CD4-positive, alpha-beta T cell treated with Interleukin-4 for 1 hour (primary cell): ENCODE results near the gene CDK11B.

Source experiments
- DNase-seq, 2 donors: peaks; one replicate each; pipeline ENCODE4 v3.0.0-alpha.2; 2020 to 2022

Gene CDK11B

GRCh38 chr1:1626207-1627141 is 32.3 kb downstream of the CDK11B start:
- DNase-seq = no peak

GRCh38 chr1:1625824-1626206 is 33.0 kb downstream of the CDK11B start:
- no peak for DNase-seq

- DNase-seq = no peak
Measured at GRCh38 chr1:1625404-1625775, 33.4 kb downstream of the CDK11B start.

GRCh38 chr1:1624443-1625403 is 34.1 kb downstream of the CDK11B start:
- no peak for DNase-seq

GRCh38 chr1:1623631-1624442 is 35.0 kb downstream of the CDK11B start:
- DNase-seq = no peak

- DNase-seq = no peak
Measured at GRCh38 chr1:1623181-1623630, 35.6 kb downstream of the CDK11B start.

- no peak for DNase-seq
Measured at GRCh38 chr1:1622788-1623094, 36.1 kb downstream of the CDK11B start.

- DNase-seq = no peak
Measured at GRCh38 chr1:1622010-1622787, 36.6 kb downstream of the CDK11B start.

- no peak for DNase-seq
Measured at GRCh38 chr1:1621173-1622009, 37.4 kb downstream of the CDK11B start.

GRCh38 chr1:1620433-1621139 is 38.2 kb downstream of the CDK11B start:
- DNase-seq = no peak

- DNase-seq = no peak
Measured at GRCh38 chr1:1619917-1620361, 38.9 kb downstream of the CDK11B start.

- DNase-seq = no peak
Measured at GRCh38 chr1:1618396-1619068, 40.3 kb downstream of the CDK11B start.

GRCh38 chr1:1617925-1618324 is 40.9 kb downstream of the CDK11B start:
- no peak for DNase-seq

GRCh38 chr1:1617516-1617915 is 41.3 kb downstream of the CDK11B start:
- no peak for DNase-seq

- no peak for DNase-seq
Measured at GRCh38 chr1:1616838-1617237, 42.0 kb downstream of the CDK11B start.

GRCh38 chr1:1616045-1616790 is 42.6 kb downstream of the CDK11B start:
- DNase-seq = peak; percentile 47 to 55

- peak; percentile 98 for DNase-seq
Measured at GRCh38 chr1:1615256-1616044, 43.4 kb downstream of the CDK11B start, which contains the start of gene MIB2. MIB2 (plus strand) TSS chr1:1615500; CDS start chr1:1623453, 7,953 bp downstream.

- no peak for DNase-seq
Measured at GRCh38 chr1:1614954-1615255, 43.9 kb downstream of the CDK11B start.
